ENCODE results near the gene KLRG1.

The KLRG1 gene

DNA sequence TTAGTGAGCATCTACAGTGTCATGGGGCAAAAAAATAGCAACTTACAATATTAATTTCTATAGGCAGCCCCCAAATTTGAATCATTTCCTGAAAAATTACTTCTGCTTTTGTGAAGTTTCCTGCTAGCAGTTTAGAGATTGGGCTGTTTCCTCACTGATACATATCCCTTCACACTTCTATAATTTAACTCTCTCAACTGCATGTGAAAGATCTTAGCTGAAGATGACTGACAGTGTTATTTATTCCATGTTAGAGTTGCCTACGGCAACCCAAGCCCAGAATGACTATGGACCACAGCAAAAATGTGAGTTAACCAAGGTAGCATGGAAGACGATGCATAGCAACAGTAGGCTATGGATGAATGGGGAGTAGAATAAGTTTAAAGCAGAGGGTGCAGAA lies at the start of gene KLRG1:
Gene KLRG1, plus strand, starts transcription at position 134 of the 400 bp plus-strand sequence. Its CDS starts 90 bp downstream, at position 224.
- Histone ChIP-seq H3K27ac (peak within 1 kb of the TSS in 6 of 21 experiments; percentile 20 to 70 (median 46)), H3K4me3 (no peak within 1 kb of the TSS)

DNA sequence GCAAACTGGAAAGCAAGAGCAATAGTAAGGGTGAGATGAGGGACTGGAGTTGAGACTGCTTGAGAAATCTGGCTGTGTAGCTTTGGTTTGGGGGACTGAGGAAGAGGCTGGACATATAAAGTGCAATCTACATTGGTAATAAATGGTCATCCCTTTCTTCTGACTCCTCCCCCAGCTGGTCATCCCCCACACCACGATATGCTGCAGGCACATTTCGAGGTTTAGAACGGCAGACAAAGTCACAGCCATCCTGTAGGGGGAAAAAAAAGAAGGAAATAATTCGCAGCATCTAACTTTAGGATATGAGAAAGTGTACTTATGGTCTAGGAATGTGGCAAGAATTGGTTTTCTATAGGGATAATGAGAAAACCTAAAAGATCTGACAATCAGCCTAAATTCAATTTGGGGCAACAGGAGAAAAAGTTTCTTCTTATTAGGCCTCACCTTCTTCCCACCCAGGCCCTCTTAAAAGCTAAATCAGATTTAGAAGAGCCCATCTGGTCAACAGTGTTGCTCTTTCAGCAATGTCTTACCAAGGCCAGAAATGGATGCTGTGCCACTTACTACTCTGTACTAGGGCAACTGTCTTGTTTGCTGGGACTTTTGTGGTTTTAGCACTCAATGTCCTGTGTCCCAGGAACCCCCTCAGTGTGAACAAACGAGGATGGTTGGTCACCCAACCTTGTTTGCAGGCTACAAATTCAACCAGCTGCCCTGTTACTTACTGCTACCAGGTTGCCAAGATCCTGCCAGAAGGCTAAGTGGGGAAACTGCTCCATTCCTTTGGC lies 47.5 kb upstream of the KLRG1 start:
- no peak overlapping the region for H3K27ac ChIP-seq
- H3K4me3 ChIP-seq = no peak overlapping the region

DNA sequence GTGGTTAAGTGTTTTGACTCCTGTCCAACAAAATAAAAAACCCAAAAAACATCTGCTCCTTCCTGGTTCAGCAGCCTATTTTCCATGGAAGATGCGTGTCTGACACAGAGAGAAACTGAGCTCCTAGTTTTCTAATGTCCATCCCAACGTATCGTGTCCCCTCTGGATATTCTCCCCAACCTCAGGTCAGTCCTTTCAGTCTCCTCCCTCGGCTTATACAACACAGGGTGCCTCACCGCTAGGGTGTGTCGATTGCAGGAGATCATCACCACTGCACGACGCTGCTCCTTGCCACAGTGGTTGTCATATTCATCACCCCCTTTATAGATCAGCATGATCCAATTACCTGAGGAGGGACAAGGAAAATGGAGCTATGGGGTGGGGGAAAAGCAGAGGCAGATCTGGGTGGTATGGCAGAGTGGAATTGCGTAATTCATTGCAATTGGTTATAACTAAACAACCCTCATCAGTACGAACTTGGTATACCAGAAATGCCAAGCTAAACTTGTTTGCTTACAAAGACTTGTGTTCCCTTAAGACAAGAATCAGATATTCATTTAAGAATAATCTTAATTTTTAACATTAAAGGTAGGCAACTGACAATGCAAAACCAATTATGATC lies 45.7 kb upstream of the KLRG1 start:
- Histone ChIP-seq H3K27ac (no peak overlapping the region), H3K4me3 (no peak overlapping the region)

DNA sequence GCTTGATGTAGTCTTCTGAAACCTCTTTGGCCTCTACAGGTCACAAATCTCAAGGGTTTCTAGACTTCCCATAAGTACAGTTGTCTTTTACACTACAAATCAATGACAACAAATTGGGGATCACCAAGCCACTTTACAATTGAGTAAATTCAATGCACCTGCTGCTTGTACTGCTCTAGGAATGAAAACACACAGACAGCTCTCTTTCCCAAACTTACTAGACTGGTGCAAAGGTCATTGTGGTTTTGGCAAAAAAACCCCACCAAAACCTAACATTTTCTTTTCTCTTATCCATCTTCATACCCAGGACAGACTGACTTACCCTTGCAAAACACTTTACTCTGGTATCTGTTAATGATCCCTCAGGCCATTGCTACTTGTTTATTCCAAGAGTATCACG lies 42.6 kb upstream of the KLRG1 start:
- H3K27ac ChIP-seq = peak overlapping the region in 1 of 21 experiments; percentile 7
- no peak overlapping the region for H3K4me3 ChIP-seq

DNA sequence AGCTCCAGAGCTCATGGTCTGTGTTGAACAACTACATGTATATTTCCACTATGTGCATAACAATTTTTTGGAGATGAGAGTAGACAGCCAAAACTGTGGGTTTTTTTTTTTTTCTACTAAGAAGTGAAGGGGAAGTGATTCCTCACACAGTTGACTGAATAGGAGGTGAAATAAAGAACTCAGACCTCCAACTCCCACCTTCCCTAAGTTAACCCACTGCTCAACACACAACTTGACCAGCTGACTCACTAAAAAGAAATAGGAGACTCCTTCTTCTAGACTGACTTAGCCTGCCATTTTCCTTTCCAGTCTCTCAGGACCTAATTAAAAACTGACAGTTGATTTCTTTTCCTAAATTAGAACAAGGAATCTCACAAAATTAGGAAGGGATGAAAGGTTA lies 41.6 kb upstream of the KLRG1 start:
- Histone ChIP-seq H3K27ac (peak overlapping the region in 2 of 21 experiments; percentile 92 to 94), H3K4me3 (no peak overlapping the region)

DNA sequence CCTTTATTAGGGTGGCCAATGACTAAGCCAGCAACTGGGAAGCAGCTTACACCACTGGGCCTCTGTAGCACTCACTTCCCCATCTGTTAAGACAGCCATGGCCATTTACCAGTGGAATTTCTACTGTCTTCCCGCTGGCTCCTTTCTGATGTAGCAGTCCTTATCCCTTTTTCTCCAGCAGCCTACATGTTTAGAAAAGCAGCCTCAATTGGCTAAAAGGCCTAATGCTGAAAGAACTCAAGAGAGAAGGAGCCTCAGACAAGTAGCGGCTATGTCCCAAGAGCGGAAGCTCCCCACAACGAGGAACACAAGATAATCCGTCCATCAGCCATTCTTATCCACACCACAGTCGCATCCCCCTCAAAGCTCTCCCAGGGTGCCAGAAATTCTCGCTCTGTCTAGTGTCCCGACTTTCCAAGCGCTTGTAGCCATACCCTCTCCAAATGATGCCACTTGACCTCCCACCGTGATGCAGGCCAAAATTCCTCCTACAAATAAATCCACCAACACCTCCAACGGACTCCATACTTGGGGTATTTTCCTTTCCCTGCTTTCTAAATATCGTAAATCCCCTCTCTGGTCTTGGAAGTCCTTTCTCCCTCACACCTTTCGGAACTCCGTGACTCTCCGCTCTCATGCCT lies 40.5 kb upstream of the KLRG1 start:
- Histone ChIP-seq H3K4me3 (peak overlapping the region; percentile 64 to 96 (median 86)), H3K27ac (peak overlapping the region; percentile 62 to 99 (median 94))

DNA sequence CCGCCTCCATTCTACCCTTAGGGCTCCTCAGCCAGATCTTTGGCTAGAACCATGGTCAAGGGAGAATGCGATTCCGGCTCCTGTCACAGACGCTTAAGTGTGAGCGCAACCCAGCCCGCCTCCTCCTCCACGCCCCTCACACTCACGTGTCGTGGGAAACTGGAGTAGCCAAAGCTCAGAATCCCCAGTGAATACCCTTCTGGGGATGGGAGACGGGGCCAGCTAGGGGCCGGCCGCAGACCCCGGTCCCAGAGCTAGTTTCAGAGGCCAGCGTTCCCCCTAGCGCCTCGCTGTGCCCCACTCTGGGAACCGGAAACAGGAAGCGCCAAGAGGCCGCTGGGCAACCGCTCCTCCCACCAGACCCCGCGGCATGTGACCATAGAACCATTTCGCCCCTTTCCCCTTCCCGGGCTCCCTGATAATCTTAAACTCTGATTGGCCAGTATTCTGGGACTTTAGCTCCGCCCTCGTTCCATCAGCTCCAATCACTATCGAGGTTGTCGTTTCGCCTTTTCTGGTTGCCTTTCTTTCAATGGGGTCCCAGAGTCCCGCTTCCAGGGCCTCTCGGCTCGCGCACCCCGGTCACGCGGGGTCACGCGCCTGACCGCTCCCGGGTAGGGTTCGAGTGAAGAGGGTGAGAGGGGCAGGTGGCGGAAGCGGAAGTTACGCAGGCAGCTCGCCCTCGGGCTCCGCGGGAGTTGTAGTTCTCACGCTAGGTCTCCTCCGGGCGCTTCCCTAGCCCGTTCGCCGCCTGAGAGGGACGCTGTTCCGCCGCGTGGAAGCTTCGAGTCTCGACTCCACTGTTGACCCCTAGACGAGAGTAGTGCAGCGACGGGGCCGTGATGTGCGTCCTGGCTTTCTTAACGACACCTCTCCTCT lies 39.8 kb upstream of the KLRG1 start, which contains the start of gene M6PR:
Gene M6PR, minus strand, starts transcription at position 304 of the 879 bp plus-strand sequence. CDS start 3,241 bp downstream, outside the sequence.
- Histone ChIP-seq H3K27ac (peak within 1 kb of the TSS; percentile 62 to 99 (median 94)), H3K4me3 (peak within 1 kb of the TSS; percentile 64 to 96 (median 86))

DNA sequence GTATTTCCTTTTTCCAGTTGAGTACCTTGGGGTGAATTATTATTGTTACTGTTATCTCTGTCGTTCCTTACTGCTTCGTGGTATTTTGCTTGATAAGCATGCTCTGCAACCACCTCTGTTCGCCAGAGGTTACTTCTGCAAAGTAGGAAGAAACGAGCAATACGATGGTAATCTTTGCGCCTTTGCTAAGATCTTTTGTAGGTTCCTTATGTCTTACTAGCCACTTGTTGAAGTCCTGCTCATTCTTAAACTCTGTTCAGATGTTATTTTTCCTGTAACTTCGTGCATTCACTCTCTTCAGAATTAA lies 39.2 kb upstream of the KLRG1 start:
- H3K4me3 ChIP-seq = peak overlapping the region; percentile 64 to 96 (median 86)
- H3K27ac ChIP-seq = peak overlapping the region; percentile 62 to 99 (median 94)

DNA sequence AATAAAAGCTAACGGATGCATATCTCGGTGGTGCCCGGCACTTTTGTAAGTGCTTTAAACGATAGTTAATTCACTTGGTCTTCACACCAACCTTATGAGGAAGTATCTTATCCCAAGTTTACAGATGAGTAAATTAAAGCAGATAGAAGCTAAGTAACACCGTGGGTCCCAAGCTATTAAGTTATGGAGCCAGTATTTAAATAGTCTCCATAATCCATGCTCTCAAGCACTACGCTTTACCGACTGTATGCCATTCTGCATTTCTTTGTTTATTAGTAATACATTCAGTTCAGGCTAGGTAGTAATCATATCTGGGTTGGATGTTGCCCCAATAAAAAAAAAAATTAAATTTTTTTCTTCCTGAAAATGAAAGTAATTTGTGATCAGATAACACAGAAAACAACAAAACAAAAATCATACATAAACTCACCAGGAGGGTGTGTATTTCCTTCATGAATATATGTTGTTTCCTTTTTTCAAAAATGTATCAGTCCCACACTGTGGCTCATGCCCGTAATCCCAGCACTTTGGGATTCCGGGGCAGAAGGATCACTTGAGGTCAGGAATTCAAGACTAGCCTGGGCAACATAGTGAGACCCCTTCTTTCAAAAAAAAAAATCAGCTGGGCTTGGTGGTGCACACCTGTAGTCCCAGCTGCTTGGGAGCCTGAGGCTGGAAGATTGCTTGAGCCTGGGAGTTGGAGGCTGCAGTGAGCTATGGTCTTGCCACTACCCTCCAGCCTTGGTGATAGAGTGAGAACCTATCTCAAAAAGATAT lies 38.5 kb upstream of the KLRG1 start:
- H3K4me3 ChIP-seq = peak overlapping the region; percentile 64 to 96 (median 86)
- H3K27ac ChIP-seq = peak overlapping the region in 19 of 21 experiments; percentile 76 to 99 (median 94)

DNA sequence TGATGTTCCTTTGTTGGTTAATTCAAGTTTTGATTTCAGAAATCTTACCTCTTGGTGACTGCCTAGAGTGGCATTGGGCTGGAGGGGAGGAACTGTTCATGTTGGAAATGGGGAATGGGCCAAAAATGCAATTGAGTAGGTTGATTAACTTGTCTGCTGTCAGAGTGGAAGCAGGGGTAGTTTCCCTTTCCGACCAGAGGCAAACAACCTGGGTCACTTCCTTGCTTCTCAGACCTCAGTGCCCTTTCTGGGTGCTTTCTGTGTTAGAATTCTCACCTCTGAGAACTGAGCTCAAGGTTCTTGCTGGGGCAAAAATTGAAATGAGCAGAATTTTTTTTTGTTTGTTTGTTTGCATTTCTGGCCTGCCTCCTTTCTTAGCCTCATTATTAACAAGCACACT lies 37.6 kb upstream of the KLRG1 start:
- Histone ChIP-seq H3K27ac (peak overlapping the region in 8 of 21 experiments; percentile 2 to 94 (median 92)), H3K4me3 (no peak overlapping the region)

DNA sequence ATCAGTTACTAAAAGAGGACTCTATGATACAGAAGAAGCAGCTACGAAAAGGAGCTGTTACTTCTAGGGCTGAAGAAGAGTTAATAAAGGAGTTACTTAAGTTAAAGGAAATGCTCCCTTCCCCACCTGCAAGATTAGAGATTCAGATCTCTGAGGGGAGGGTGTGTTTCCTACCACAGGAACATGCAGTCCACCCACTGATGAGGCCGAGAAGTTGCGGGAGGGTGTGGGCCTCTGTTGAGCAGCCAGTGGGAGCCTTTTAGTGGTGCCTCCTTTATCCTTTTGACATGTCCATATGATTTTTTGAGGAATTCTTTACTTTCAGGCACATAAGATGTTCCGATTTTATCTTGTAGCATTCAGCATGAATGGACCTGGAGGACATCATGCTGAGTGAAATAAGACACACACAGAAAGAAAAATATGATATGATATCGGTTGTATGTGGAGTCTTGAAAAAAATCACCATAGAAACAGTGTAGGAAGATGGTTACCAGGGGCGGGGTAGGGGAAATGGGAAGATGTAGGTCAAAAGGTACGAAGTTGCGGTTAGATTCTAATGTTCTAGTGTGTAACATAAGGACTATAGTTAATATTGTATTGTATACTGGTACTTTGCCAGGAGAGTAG lies 35.5 kb upstream of the KLRG1 start:
- Histone ChIP-seq H3K4me3 (no peak overlapping the region), H3K27ac (peak overlapping the region in 3 of 21 experiments; percentile 9 to 92 (median 60))

DNA sequence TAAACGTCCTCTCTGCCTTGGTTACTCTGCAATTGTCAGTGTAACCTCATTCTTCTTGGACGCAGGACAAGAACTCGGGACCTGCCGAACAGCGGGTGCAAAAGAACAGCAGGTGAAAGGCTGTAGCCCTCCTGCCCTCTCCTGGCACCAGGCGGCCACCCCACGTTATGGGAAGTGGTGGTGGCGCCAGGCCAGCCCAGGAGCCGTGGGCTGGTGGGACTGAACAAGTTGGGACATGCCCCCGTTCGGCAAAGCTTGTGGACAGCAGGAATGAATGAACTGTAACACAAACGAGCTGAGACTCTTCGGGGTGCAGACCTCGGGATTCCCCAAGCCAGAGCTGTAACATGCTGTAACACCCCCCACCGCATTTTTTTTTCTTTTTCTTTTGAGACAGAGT lies 33.3 kb upstream of the KLRG1 start:
- Histone ChIP-seq H3K4me3 (no peak overlapping the region), H3K27ac (peak overlapping the region in 2 of 21 experiments; percentile 14)

DNA sequence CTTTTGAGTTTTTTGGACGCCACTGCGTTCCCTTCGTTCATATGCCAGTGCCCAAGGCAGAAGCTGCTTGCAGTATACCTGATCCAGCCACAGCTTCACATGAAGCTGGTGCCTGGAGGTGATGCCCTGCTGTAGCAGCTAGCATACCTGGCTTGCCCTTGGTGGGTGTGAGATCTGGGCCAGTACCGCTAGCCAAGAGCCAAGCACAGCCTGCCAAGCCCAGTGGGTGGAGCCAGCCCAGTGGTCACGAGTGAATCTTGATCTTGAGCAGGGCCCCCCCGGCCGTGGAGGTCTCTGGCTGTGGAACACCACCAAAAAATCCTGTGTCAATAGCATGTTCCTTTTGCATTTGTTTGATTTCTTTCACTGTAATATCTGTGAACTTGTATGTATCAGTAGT lies 32.6 kb upstream of the KLRG1 start:
- H3K27ac ChIP-seq = peak overlapping the region in 1 of 21 experiments; percentile 30
- H3K4me3 ChIP-seq = no peak overlapping the region

DNA sequence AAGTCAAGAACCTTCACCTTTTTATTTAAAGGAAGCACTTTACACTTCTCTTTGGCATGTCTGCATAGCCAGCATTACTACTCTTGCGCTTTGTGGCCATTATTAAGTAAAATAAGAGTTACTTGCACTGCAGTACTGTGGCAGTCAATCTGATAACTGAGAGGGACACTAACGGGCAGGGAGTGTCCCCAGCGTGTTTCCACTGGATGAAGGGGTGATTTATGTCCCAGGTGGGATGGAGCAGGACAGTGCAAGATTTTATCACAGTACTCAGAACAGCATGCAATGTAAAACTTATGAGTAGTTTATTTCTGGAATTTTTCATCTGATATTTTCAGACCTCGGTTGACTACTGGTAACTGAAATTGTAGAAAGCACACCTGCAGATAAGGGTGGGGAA lies 31.8 kb upstream of the KLRG1 start:
- Histone ChIP-seq H3K4me3 (no peak overlapping the region), H3K27ac (no peak overlapping the region)

DNA sequence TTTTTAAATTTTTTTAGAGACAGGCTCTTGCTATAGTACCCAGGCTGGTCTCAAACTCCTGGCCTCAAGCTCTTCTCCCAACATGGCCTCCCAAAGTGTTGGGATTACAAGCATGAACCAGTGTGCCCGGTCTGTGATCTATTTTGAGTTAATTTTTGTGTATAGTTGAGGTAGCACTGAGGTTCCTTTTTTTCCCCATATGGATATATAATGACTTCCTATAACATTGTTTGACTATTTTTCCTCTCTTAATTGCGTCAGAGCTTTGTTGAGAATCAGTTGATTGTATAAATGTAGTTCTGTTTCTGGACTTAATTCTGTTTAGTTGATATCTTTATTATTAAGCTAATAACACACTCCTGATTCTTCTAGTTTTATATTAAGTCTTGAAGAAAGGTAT lies 31.3 kb upstream of the KLRG1 start:
- Histone ChIP-seq H3K27ac (peak overlapping the region in 1 of 21 experiments; percentile 4), H3K4me3 (no peak overlapping the region)

DNA sequence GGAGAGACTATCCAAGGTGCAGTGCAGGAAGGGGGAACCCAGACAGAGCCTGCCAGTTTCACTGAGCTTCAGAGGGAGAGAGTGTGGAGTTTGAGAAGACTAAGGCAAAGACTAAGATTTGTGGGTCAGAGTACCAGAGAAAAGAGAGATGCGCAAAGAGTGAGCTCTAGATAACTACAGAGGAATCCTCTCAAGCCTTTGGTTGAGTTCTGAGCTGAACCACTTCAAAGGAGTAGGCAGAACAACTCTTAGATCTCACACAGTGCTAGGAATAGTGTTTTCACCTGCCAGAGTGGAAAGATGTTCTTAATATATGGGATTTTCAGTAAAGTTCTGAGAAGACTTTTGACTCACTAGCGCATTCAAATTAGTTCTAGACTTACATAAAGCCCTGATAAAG lies 29.2 kb upstream of the KLRG1 start:
- Histone ChIP-seq H3K4me3 (no peak overlapping the region), H3K27ac (no peak overlapping the region)

DNA sequence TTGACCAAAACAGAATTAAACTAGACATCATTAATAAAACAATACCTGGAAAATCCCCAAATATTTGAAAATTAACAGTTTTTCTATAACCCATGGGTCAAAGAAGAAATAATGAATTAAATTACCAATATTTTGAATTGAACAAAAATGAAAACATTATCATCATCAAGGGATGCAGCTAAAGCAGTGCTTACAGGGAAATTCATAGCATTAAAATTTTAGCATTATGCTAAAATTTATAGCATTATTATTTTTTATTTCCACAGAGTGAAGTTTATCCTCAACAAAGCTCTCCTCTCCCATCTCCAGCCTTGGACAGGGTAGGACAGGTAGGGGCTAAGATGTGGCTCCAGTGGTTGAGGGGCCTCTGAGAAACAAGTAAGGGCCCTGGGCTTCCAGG lies 20.6 kb upstream of the KLRG1 start:
- H3K4me3 ChIP-seq = no peak overlapping the region
- no peak overlapping the region for H3K27ac ChIP-seq

DNA sequence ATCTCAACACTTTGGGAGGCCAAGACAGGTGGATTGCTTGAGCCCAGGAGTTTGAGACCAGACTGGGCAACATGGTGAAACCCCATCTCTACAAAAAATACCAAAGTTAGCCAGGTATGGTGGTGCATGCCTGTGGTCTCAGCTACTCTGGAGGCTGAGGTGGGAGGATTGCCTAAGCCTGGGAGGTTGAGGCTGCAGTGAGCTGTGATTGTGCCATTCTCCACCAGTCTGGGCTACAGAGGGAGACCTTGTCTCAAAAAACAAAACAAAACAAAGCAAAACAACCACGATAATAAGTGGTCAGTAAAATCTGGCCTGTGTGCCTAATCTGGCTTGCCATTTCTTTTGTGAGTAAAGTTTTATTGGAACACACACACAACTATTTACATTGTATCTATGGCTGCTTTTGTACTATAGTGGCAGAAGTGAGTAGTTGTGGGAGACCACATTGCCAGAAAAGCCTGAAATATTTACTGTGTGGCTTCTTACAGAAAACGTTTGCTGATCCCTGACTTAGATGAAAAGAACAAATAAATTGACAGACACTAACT lies 19.4 kb upstream of the KLRG1 start:
- no peak overlapping the region for H3K4me3 ChIP-seq
- no peak overlapping the region for H3K27ac ChIP-seq

All from skin epidermis (tissue), 12 donors.